ENCODE results near the gene MCM7.

GRCh38 chr7:100075418-100075817, 25.8 kb downstream of the MCM7 start:
- TF ChIP-seq CTCF (IDR thresholded peaks at IDR 0.05) (no peak), RAD21 (IDR thresholded peaks at IDR 0.05; ENCODE audit: low read length) (no peak)

All from SK-N-SH (cell line).